Right lobe of liver (tissue), 6 donors: ENCODE results near the gene MAD2L1. TPM values are rescaled to one million over a fixed set of nuclear protein-coding genes. Genes with fewer than 3 reads are reported as not detected.
"Not testable (repeated sequence)": the region's sequence is repeated elsewhere in the genome, so short reads cannot be mapped to it uniquely, and the experiment has no call there.

Experiments
- ATAC-seq, 4 donors: fragments of 200-7000 bp; cut with Tn5 transposase; one replicate each; pipeline ENCODE4 v1.9.1; 2020; ENCODE audit warnings: mild to moderate bottlenecking in 4 of 4, moderate library complexity in 4 of 4
- DNase-seq, 3 donors: peaks; one replicate each; pipeline ENCODE4 v3.0.0-alpha.2; 2020
- H3K27ac ChIP-seq, 3 donors: fragments of 200-600 bp; one replicate each; pipeline ENCODE4 v1.8.0; 2022
- H3K27me3 ChIP-seq, 2 donors: fragments of 200-600 bp; one replicate each; pipeline ENCODE4 v1.8.0; 2022
- H3K36me3 ChIP-seq, 4 donors: fragments of 200-600 bp; sonication (generic) in 1 of 4; one replicate each; pipeline versions ENCODE4 v1.5.1 to v1.8.0; 2017 to 2022; ENCODE audit warnings: control low read depth in 1 of 4
- H3K4me1 ChIP-seq, 4 donors: fragments of 200-600 bp; sonication (generic) in 1 of 4; one replicate each; pipeline versions ENCODE4 v1.5.1 to v1.8.0; 2017 to 2022; ENCODE audit warnings: control low read depth in 1 of 4
- H3K4me3 ChIP-seq, 3 donors: fragments of 200-600 bp; one replicate each; pipeline ENCODE4 v1.8.0; 2022
- H3K9me3 ChIP-seq, 4 donors: fragments of 200-600 bp; sonication (generic) in 1 of 4; one replicate each; pipeline versions ENCODE4 v1.5.1 to v1.8.0; 2017 to 2022; ENCODE audit warnings: control low read depth in 1 of 4
- POLR2A ChIP-seq: fragments of 450-650 bp; IDR thresholded peaks from one replicate; pipeline ENCODE4 v1.6.1; 2017; ENCODE audit warnings: antibody characterized with exemption, mild to moderate bottlenecking
- WGBS: methylation state at CpG from one replicate; pipeline ENCODE4 v1.1.6; 2018; ENCODE audit warnings: low coverage, low lambda C conversion rate; ENCODE audit not compliant: insufficient coverage; ENCODE audit errors: missing lambda C conversion rate; 5-methylcytosine and 5-hydroxymethylcytosine counted together
- intact Hi-C, 2 donors: fragments of 100-400 bp; cut with DNase I; formaldehyde crosslinking; loops; one replicate each; pipeline versions ENCODE4 v1.11.2 to v1.14.1; 2022
- total RNA-seq, 6 experiments: library from RNA; depleted of rRNA in 2 of 6; stranded (reverse); fragments of >200 nt in 2 of 6; fragmentation: NEBNext Ultra II Directional in 3 of 6; extraction: Animal tissue kit (Norgen Biotek cat#: 25700) in 3 of 6; gene quantifications; one replicate each; pipeline versions ENCODE4 v1.1.0 to v1.2.4, GENCODE V29; 2016 to 2023
- TF ChIP-seq, protein P1 (sequence below), 4 donors: fragments of 200-600 bp in 3 of 4; fragments of 450-650 bp in 1 of 4; IDR thresholded peaks; one replicate each; pipeline versions ENCODE4 v1.5.1 to v1.8.0; 2016 to 2022; ENCODE audit warnings: antibody characterized with exemption in 4 of 4, mild to moderate bottlenecking in 2 of 4
- donor health status: DM: no; HTN: yes; CAD: no.
- donor health status: DM: no; HTN: no; CAD: no.
- donor health status: DM: no; HTN: no; CAD: no.
- donor health status: DM: no; HTN: yes; CAD: no.
- donor health status: DM: no; HTN: yes; CAD: no.

Gene MAD2L1
- total RNA-seq, 6 experiments from 2014 or later, result 0.86 to 1.5 (median 1.1) TPM

DNA sequence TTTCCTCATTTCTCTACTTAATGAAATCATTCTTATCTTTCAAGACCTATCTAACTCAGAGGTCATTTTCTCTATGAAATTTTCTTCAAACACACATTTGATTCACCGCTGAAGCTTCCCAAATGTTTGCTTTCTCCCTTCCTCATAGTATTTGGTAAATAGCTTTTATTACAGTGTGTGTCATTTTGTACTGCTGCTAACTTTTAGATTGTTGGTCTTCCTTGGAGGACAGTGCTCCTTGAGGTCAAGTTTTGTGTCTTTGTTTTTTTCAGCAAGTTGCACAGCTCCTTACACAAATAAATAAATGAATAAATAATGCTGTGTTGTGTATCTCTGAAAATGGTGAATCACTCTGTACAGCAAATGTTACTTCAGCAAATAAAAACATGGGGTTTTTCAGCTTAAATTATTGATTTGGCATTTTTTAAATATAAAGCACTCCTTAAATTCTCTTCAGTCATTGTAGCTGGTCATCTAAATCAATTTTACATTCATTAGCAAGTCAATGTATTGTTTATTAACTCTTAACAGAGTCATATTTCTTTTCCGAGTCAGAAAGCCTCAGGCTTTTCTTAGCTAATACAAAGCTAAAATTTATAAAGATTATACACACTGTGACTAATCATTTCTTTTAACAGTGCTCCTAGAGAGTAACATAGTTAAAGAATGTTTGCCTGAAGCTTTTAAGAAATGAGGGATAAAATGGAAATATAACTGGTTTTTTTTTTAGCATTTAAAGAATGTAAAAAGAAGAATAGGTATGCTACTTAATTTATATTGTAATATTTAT, 30.1 kb upstream of the MAD2L1 start:
- no peak overlapping the region for H3K27ac ChIP-seq
- TF ChIP-seq, protein P1, sequence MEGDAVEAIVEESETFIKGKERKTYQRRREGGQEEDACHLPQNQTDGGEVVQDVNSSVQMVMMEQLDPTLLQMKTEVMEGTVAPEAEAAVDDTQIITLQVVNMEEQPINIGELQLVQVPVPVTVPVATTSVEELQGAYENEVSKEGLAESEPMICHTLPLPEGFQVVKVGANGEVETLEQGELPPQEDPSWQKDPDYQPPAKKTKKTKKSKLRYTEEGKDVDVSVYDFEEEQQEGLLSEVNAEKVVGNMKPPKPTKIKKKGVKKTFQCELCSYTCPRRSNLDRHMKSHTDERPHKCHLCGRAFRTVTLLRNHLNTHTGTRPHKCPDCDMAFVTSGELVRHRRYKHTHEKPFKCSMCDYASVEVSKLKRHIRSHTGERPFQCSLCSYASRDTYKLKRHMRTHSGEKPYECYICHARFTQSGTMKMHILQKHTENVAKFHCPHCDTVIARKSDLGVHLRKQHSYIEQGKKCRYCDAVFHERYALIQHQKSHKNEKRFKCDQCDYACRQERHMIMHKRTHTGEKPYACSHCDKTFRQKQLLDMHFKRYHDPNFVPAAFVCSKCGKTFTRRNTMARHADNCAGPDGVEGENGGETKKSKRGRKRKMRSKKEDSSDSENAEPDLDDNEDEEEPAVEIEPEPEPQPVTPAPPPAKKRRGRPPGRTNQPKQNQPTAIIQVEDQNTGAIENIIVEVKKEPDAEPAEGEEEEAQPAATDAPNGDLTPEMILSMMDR (IDR thresholded peaks at IDR 0.05), result no peak
- no peak for TF ChIP-seq POLR2A
- 66% methylated on average over 2 of the region's 2 CpGs for WGBS
- no peak overlapping the region for H3K4me3 ChIP-seq
- ATAC-seq (no peak), DNase-seq (no peak)
- intact Hi-C loops, result no loop called here
- H3K27me3 ChIP-seq, result no peaks in the 10 kb centered on the region
- no peaks in the 10 kb centered on the region for H3K36me3 ChIP-seq
- H3K9me3 ChIP-seq, result no peaks in the 10 kb centered on the region
- no peaks in the 10 kb centered on the region for H3K4me1 ChIP-seq

DNA sequence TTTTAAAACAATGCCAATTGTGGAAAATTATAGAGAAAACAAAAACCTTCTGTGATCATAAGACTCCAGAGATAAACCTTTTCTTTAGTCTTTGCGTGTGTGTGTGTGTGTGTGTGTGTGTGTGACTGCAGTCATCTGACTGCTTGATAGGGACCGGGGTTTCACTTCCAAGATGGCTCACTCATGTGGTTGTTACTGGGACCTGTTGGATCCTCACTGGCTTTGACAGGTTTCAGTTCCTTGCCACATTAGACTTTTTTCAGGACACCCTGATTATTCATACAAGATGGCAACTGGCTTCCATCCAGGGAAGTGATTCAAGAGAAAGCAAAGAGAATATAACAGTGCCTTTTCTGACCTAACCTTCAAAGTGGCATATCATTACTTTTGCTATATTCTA, 21.9 kb upstream of the MAD2L1 start:
- Histone ChIP-seq H3K27me3 (no peaks in the 10 kb centered on the region), H3K27ac (no peak overlapping the region), H3K9me3 (no peaks in the 10 kb centered on the region), H3K4me1 (no peaks in the 10 kb centered on the region), H3K36me3 (no peaks in the 10 kb centered on the region), H3K4me3 (no peak overlapping the region)
- 76% methylated on average over 2 of the region's 2 CpGs for whole genome bisulfite sequencing
- no peak for ATAC-seq
- no peak for DNase-seq
- TF ChIP-seq, protein P1 (IDR thresholded peaks at IDR 0.05), result no peak
- TF ChIP-seq POLR2A, result no peak
- intact Hi-C loops, result no loop called here

DNA sequence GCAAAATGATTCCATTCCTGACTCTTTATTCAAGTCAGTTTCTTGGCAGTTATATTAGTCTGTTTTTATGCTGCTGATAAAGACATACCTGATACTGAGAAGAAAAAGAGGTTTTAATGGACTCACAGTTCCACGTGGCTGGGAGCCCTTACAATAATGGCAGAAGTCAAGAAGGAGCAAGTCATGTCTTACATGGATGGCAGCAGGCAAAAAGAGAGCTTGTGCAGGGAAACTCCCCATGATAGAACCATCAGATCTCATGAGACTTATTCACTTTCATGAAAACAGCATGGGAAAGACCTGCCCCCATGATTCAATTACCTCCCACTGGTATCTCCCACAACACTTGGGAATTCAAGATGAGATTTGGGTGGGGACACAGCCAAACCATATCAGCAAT, 21.4 kb upstream of the MAD2L1 start:
- H3K4me1 ChIP-seq, intact Hi-C loops, H3K27ac ChIP-seq, ATAC-seq, H3K36me3 ChIP-seq, H3K27me3 ChIP-seq, DNase-seq, H3K9me3 ChIP-seq, H3K4me3 ChIP-seq: not testable (repeated sequence)
- WGBS, result 20% methylated on average over 1 of the region's 1 CpG

DNA sequence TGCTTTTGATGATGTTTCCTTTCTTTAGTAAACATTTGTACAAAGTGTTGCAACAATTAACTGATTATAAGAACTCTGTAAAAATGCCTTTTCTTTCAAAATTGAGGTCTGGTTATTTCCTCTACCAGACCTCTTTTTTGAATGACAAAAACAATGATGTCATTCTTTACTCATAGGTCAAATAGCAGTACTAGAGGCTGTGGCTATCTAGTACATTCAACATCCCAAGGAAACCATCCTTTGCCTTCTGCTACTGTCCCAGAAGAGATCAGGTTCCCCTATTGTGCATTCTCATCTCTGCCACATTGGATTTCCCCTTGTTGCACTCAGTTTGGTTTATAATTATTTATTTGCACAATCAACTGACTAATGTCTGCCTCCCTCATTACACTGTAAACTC, 19.1 kb upstream of the MAD2L1 start:
- H3K27ac ChIP-seq, result no peak overlapping the region
- no peaks in the 10 kb centered on the region for H3K36me3 ChIP-seq
- H3K4me1 ChIP-seq, result no peaks in the 10 kb centered on the region
- DNase-seq (no peak), ATAC-seq (no peak)
- no peak overlapping the region for H3K4me3 ChIP-seq
- H3K9me3 ChIP-seq, result no peaks in the 10 kb centered on the region
- H3K27me3 ChIP-seq, result no peaks in the 10 kb centered on the region
- intact Hi-C loops, result no loop called here
- TF ChIP-seq, protein P1 (IDR thresholded peaks at IDR 0.05), result no peak
- no peak for TF ChIP-seq POLR2A

DNA sequence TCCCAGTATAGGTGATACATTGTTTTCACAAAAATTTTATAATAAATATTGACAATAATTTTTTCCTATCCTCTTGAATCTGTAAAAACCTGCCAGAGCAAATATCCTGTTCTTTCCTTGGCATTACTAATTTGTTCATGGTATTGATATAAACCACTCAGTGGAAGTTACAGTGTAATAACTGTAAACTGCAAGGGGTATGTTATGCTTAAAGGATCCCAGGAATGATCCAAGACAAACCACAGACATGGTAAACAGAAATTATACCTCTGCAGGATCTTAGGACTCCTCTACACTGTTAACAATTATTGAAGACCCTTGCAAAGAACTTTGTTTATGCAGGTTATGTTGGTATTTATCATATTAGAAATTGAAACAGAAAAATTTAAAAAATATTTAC, 17.7 kb upstream of the MAD2L1 start:
- no peaks in the 10 kb centered on the region for H3K4me1 ChIP-seq
- DNase-seq (no peak), ATAC-seq (no peak)
- H3K9me3 ChIP-seq, result no peaks in the 10 kb centered on the region
- TF ChIP-seq, protein P1 (IDR thresholded peaks at IDR 0.05), result no peak
- no peak for TF ChIP-seq POLR2A
- H3K27me3 ChIP-seq, result no peaks in the 10 kb centered on the region
- intact Hi-C loops, result no loop called here
- no peak overlapping the region for H3K27ac ChIP-seq
- no peak overlapping the region for H3K4me3 ChIP-seq
- H3K36me3 ChIP-seq, result no peaks in the 10 kb centered on the region
